Tibial nerve (tissue), 4 donors: ENCODE measurements around the gene RITA1.

Experiments
- CTCF ChIP-seq, 5 experiments: fragments of 200-600 bp in 3 of 5; fragments of 450-650 bp in 2 of 5; sonication (generic) in 3 of 5; IDR thresholded peaks; one replicate each; pipeline ENCODE4 v1.5.1; 2016 to 2019; ENCODE audit warnings: antibody characterized with exemption in 5 of 5, mild to moderate bottlenecking in 3 of 5, moderate library complexity in 2 of 5
- EP300 ChIP-seq, 2 donors: sonication (generic); formaldehyde crosslinking; IDR thresholded peaks; one replicate each; pipeline ENCODE4 v1.6.1; 2017; ENCODE audit warnings: antibody characterized with exemption in 2 of 2, mild to moderate bottlenecking in 1 of 2

GRCh38 chr12:113228394-113229028 is 43.0 kb downstream of the RITA1 start:
- no peak for TF ChIP-seq CTCF (IDR thresholded peaks at IDR 0.05)
- no peak for TF ChIP-seq EP300 (IDR thresholded peaks at IDR 0.05)
